GM12801 (cell line): ENCODE results near the gene SEC63.

Experiments
- CTCF ChIP-seq: IDR thresholded peaks from one replicate; pipeline ENCODE4 v1.5.1; 2011; ENCODE audit warnings: control low read depth; ENCODE audit not compliant: insufficient read length; ENCODE audit errors: extremely low read depth

SEC63 gene

GRCh38 chr6:107841275-107841670, 116.7 kb downstream of the SEC63 start:
- no peak for TF ChIP-seq CTCF

- no peak for TF ChIP-seq CTCF
These were observed 117.3 kb downstream of the SEC63 start for GRCh38 chr6:107840636-107841274.

- TF ChIP-seq CTCF = no peak
These were observed 124.9 kb downstream of the SEC63 start for GRCh38 chr6:107833136-107833535.

- no peak for TF ChIP-seq CTCF
These were observed 125.6 kb downstream of the SEC63 start for GRCh38 chr6:107832151-107833056.

- no peak for TF ChIP-seq CTCF
These were observed 127.9 kb downstream of the SEC63 start for GRCh38 chr6:107830060-107830459.

- no peak for TF ChIP-seq CTCF
These were observed 130.5 kb downstream of the SEC63 start for GRCh38 chr6:107827541-107827940.

GRCh38 chr6:107823047-107823557, 134.9 kb downstream of the SEC63 start:
- no peak for TF ChIP-seq CTCF
